Liver (tissue), 9 donors: ENCODE data around the gene ISM1. TPM values are rescaled to one million over a fixed set of nuclear protein-coding genes. Genes with fewer than 3 reads are reported as not detected.
"Not testable (repeated sequence)": the region's sequence is repeated elsewhere in the genome, so short reads cannot be mapped to it uniquely, and the experiment has no call there.

Experiments
- DNase-seq: peaks from one replicate; pipeline ENCODE4 v3.0.0-alpha.2; 2017; ENCODE audit warnings: low spot score
- H3K27ac ChIP-seq, 2 donors: one replicate each; pipeline ENCODE4 v1.7.0; 2013; ENCODE audit warnings: inconsistent platforms in 2 of 2, low read length in 2 of 2, control low read depth in 1 of 2, low read depth in 1 of 2, mild to moderate bottlenecking in 1 of 2
- H3K27me3 ChIP-seq, 4 donors: one replicate each; pipeline versions ENCODE4 v1.6.1 to v1.7.0; 2013; ENCODE audit warnings: low read length in 3 of 4, inconsistent platforms in 1 of 4, mild to moderate bottlenecking in 1 of 4, moderate library complexity in 1 of 4; ENCODE audit not compliant: control insufficient read depth in 4 of 4, insufficient read depth in 4 of 4
- H3K36me3 ChIP-seq, 4 donors: one replicate each; pipeline versions ENCODE4 v1.6.1 to v1.7.0; 2013; ENCODE audit warnings: low read length in 3 of 4, mild to moderate bottlenecking in 3 of 4, low read depth in 1 of 4, moderate library complexity in 1 of 4; ENCODE audit not compliant: control insufficient read depth in 4 of 4, insufficient read depth in 3 of 4
- H3K4me1 ChIP-seq, 4 donors: one replicate each; pipeline versions ENCODE4 v1.6.1 to v1.7.0; 2013; ENCODE audit warnings: low read length in 3 of 4, mild to moderate bottlenecking in 3 of 4, moderate library complexity in 1 of 4; ENCODE audit not compliant: control insufficient read depth in 4 of 4, insufficient read depth in 4 of 4
- H3K4me3 ChIP-seq, 3 donors: one replicate each; pipeline versions ENCODE4 v1.6.1 to v1.7.0; 2013; ENCODE audit warnings: low read length in 3 of 3, control low read depth in 1 of 3, low read depth in 1 of 3, mild to moderate bottlenecking in 1 of 3
- H3K9ac ChIP-seq, 2 donors: one replicate each; pipeline ENCODE4 v1.7.0; 2013; ENCODE audit warnings: low read length in 2 of 2, mild to moderate bottlenecking in 2 of 2, moderate library complexity in 2 of 2, control low read depth in 1 of 2, low read depth in 1 of 2
- H3K9me3 ChIP-seq, 4 donors: one replicate each; pipeline versions ENCODE4 v1.6.1 to v1.7.0; 2013; ENCODE audit warnings: low read length in 3 of 4; ENCODE audit not compliant: control insufficient read depth in 4 of 4
- EGR1 ChIP-seq, 2 donors: IDR thresholded peaks; 2 replicates each; pipeline ENCODE4 v1.6.1; 2016 to 2018; ENCODE audit warnings: antibody characterized with exemption in 2 of 2, low read depth in 2 of 2
- FOXA2 ChIP-seq: IDR thresholded peaks from 2 replicates; pipeline ENCODE4 v1.6.1; 2016; ENCODE audit warnings: antibody characterized with exemption
- GABPA ChIP-seq, 2 donors: IDR thresholded peaks in 1 of 2; conservative IDR thresholded peaks in 1 of 2; 2 replicates each; pipeline ENCODE4 v1.6.1; 2016; ENCODE audit warnings: antibody characterized with exemption in 2 of 2, mild to moderate bottlenecking in 1 of 2, moderate library complexity in 1 of 2
- HNF4A ChIP-seq, 2 donors: conservative IDR thresholded peaks; 2 replicates each; pipeline ENCODE4 v1.6.1; 2016; ENCODE audit warnings: antibody characterized with exemption in 2 of 2, mild to moderate bottlenecking in 2 of 2
- HNF4G ChIP-seq: IDR thresholded peaks from 2 replicates; pipeline ENCODE4 v1.6.1; 2016; ENCODE audit warnings: antibody characterized with exemption
- JUND ChIP-seq, 2 donors: IDR thresholded peaks; 2 replicates each; pipeline ENCODE4 v1.6.1; 2016; ENCODE audit warnings: antibody characterized with exemption in 2 of 2
- RAD21 ChIP-seq, 2 donors: IDR thresholded peaks; 2 replicates each; pipeline ENCODE4 v1.6.1; 2016; ENCODE audit warnings: antibody characterized with exemption in 2 of 2, mild to moderate bottlenecking in 2 of 2
- RXRA ChIP-seq, 2 donors: IDR thresholded peaks; 2 replicates each; pipeline ENCODE4 v1.6.1; 2017 to 2018; ENCODE audit warnings: antibody characterized with exemption in 2 of 2, mild to moderate bottlenecking in 1 of 2
- YY1 ChIP-seq: IDR thresholded peaks from 2 replicates; pipeline ENCODE4 v1.6.1; 2016; ENCODE audit warnings: antibody characterized with exemption, mild to moderate bottlenecking
- WGBS: extraction: QIAGEN DNeasy Blood & Tissue Kit; methylation state at CpG from one replicate; pipeline ENCODE4 v1.1.7; 2013; 5-methylcytosine and 5-hydroxymethylcytosine counted together
- polyA plus RNA-seq, 2 donors: library from polyadenylated mRNA; stranded (reverse) in 1 of 2; unstranded in 1 of 2; fragments of 200-250 nt in 1 of 2; fragments of >200 nt in 1 of 2; fragmentation: Nextera tagmentation in 1 of 2; extraction: Ambion mirVana in 1 of 2; gene quantifications; one replicate each; pipeline versions ENCODE4 v1.2.1 to v1.2.3, GENCODE V29; 2013 to 2015
- total RNA-seq, 2 donors: library from RNA; depleted of rRNA; stranded (reverse); fragments of >200 nt; gene quantifications; one replicate each; pipeline ENCODE4 v1.2.3, GENCODE V29; 2014
- TF ChIP-seq, protein P1 (sequence below): fragments of 150-350 bp; IDR thresholded peaks from 2 replicates; pipeline ENCODE4 v1.5.1; 2017; ENCODE audit warnings: improper control_type of control experiment, low read depth, low read length; ENCODE audit not compliant: missing input control
- TF ChIP-seq, protein P2 (sequence below): IDR thresholded peaks from 2 replicates; pipeline ENCODE4 v1.6.1; 2016; ENCODE audit warnings: antibody characterized with exemption
- TF ChIP-seq, protein P3 (sequence below): IDR thresholded peaks from 2 replicates; pipeline ENCODE4 v1.6.1; 2016; ENCODE audit warnings: antibody characterized with exemption
- TF ChIP-seq, protein P4 (sequence below): IDR thresholded peaks from 2 replicates; pipeline ENCODE4 v1.6.1; 2016; ENCODE audit warnings: antibody characterized with exemption, mild to moderate bottlenecking
- TF ChIP-seq, protein P5 (sequence below): IDR thresholded peaks from 2 replicates; pipeline ENCODE4 v1.6.1; 2016; ENCODE audit warnings: antibody characterized with exemption
- donor health status: healthy.
- donor health status: healthy.
- donor health status: healthy.
- donor health status: healthy.
- donor health status: healthy.

Gene ISM1
- total and polyA plus RNA-seq, 4 donors: 0.82 to 6.4 (median 1.2) TPM; not detected in 1

DNA sequence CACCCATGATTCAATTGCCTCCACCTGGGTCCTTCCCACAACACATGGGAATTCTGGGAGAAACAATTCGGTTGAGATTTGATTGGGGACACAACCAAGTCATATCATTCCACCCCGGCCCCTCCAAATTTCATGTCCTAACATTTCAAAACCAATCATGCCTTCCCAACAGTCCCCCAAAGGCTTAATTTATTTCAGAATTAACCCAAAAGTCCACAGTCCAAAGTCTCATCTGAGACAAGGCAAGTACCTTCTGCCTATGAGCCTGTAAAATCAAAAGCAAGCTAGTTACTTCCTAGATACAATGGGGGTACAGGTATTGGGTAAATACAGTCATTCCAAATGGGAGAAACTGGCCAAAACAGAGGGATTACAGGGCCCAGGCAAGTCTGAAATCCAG, 15.3 kb downstream of the ISM1 start:
- 82% methylated on average over 2 of the region's 2 CpGs for WGBS
- peak; percentile 55 to 64 for TF ChIP-seq HNF4A (conservative IDR thresholded peaks at IDR 0.05)

DNA sequence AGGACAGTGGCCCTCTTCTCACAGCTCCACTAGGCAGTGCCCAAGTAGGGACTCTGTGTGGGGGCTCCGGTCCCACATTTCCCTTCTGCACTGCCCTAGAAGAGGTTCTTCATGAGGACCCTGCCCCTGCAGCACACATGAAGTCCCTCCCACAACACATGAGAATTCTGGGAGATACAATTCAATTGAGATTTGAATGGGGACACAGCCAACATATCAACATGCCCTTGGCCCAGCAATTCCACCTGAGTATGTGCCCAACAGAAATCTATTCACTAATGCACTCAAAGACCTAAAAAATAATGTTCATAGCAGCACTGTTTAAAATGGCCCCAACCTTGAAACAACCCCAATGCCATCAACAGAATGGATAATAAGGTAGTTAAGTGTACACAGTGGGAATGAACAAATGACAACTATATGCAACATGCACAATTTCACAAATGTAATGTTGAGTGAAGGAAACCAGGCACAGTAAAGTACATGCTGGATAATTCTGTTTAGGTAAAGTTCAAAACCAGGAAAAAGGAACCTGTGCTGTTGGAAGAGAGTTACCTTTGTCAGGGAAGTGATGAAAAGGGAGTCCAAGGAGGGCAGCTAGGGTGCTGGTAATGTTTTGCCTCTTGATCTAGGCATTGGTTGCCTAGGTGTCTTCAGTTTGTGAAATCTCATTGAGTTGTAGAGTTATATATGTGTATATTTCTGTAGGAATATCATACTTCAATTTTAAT, 16.1 kb downstream of the ISM1 start:
- WGBS: 80% methylated on average over 1 of the region's 1 CpG
- no peak overlapping the region for H3K4me3 ChIP-seq
- peaks cover 7 to 44% (median 19%) of the 10 kb centered on the region in 4 donors for H3K4me1 ChIP-seq
- no peak overlapping the region for H3K9ac ChIP-seq
- peak overlapping the region; percentile 36 to 51 for H3K27ac ChIP-seq
- H3K36me3 ChIP-seq: no peaks in the 10 kb centered on the region
- no peak for DNase-seq
- TF ChIP-seq, protein P1, sequence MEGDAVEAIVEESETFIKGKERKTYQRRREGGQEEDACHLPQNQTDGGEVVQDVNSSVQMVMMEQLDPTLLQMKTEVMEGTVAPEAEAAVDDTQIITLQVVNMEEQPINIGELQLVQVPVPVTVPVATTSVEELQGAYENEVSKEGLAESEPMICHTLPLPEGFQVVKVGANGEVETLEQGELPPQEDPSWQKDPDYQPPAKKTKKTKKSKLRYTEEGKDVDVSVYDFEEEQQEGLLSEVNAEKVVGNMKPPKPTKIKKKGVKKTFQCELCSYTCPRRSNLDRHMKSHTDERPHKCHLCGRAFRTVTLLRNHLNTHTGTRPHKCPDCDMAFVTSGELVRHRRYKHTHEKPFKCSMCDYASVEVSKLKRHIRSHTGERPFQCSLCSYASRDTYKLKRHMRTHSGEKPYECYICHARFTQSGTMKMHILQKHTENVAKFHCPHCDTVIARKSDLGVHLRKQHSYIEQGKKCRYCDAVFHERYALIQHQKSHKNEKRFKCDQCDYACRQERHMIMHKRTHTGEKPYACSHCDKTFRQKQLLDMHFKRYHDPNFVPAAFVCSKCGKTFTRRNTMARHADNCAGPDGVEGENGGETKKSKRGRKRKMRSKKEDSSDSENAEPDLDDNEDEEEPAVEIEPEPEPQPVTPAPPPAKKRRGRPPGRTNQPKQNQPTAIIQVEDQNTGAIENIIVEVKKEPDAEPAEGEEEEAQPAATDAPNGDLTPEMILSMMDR: no peak
- TF ChIP-seq, protein P2, sequence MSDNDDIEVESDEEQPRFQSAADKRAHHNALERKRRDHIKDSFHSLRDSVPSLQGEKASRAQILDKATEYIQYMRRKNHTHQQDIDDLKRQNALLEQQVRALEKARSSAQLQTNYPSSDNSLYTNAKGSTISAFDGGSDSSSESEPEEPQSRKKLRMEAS: no peak
- TF ChIP-seq HNF4A (conservative IDR thresholded peaks at IDR 0.05): no peak
- TF ChIP-seq EGR1 (IDR thresholded peaks at IDR 0.05; ENCODE audit: low read depth in 2 of 2): no peak
- no peak for TF ChIP-seq FOXA2
- TF ChIP-seq YY1: no peak
- TF ChIP-seq, protein P3, sequence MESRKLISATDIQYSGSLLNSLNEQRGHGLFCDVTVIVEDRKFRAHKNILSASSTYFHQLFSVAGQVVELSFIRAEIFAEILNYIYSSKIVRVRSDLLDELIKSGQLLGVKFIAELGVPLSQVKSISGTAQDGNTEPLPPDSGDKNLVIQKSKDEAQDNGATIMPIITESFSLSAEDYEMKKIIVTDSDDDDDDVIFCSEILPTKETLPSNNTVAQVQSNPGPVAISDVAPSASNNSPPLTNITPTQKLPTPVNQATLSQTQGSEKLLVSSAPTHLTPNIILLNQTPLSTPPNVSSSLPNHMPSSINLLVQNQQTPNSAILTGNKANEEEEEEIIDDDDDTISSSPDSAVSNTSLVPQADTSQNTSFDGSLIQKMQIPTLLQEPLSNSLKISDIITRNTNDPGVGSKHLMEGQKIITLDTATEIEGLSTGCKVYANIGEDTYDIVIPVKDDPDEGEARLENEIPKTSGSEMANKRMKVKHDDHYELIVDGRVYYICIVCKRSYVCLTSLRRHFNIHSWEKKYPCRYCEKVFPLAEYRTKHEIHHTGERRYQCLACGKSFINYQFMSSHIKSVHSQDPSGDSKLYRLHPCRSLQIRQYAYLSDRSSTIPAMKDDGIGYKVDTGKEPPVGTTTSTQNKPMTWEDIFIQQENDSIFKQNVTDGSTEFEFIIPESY: no peak
- no peak for TF ChIP-seq RXRA (IDR thresholded peaks at IDR 0.05)
- TF ChIP-seq JUND (IDR thresholded peaks at IDR 0.05): no peak
- TF ChIP-seq GABPA (IDR thresholded peaks at IDR 0.05 in 1 of 2, conservative IDR thresholded peaks at IDR 0.05 in 1 of 2): no peak
- TF ChIP-seq, protein P4, sequence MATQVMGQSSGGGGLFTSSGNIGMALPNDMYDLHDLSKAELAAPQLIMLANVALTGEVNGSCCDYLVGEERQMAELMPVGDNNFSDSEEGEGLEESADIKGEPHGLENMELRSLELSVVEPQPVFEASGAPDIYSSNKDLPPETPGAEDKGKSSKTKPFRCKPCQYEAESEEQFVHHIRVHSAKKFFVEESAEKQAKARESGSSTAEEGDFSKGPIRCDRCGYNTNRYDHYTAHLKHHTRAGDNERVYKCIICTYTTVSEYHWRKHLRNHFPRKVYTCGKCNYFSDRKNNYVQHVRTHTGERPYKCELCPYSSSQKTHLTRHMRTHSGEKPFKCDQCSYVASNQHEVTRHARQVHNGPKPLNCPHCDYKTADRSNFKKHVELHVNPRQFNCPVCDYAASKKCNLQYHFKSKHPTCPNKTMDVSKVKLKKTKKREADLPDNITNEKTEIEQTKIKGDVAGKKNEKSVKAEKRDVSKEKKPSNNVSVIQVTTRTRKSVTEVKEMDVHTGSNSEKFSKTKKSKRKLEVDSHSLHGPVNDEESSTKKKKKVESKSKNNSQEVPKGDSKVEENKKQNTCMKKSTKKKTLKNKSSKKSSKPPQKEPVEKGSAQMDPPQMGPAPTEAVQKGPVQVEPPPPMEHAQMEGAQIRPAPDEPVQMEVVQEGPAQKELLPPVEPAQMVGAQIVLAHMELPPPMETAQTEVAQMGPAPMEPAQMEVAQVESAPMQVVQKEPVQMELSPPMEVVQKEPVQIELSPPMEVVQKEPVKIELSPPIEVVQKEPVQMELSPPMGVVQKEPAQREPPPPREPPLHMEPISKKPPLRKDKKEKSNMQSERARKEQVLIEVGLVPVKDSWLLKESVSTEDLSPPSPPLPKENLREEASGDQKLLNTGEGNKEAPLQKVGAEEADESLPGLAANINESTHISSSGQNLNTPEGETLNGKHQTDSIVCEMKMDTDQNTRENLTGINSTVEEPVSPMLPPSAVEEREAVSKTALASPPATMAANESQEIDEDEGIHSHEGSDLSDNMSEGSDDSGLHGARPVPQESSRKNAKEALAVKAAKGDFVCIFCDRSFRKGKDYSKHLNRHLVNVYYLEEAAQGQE: no peak
- no peak for TF ChIP-seq RAD21 (IDR thresholded peaks at IDR 0.05)
- TF ChIP-seq, protein P5, sequence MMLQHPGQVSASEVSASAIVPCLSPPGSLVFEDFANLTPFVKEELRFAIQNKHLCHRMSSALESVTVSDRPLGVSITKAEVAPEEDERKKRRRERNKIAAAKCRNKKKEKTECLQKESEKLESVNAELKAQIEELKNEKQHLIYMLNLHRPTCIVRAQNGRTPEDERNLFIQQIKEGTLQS: no peak
- no peak for TF ChIP-seq HNF4G
- H3K9me3 ChIP-seq: no peaks in the 10 kb centered on the region
- H3K27me3 ChIP-seq: no peaks in the 10 kb centered on the region

More for the DNA sequence above, 15.3 kb downstream of the ISM1 start:
- DNase-seq, H3K9me3 ChIP-seq, H3K36me3 ChIP-seq, H3K4me3 ChIP-seq, H3K27me3 ChIP-seq, H3K9ac ChIP-seq, H3K27ac ChIP-seq: not testable (repeated sequence)
- peaks cover 7 to 44% (median 19%) of the 10 kb centered on the region in 4 donors for H3K4me1 ChIP-seq
